ENCODE results near the gene TAS1R3. TPM values are rescaled to one million over a fixed set of nuclear protein-coding genes. Genes with fewer than 3 reads are reported as not detected.

TAS1R3 gene
- total RNA-seq, 1 donor from 2014 or later: 0.97 TPM

GRCh38 chr1:1325288-1326074 is 5.6 kb upstream of the TAS1R3 start:
- Mint-ChIP-seq H3K9me3 (ENCODE audit: unreplicated experiment) (no peaks in the 10 kb centered on the region), H3K4me1 (ENCODE audit: unreplicated experiment) (peaks cover 28% of the 10 kb centered on the region), H3K36me3 (ENCODE audit: unreplicated experiment) (no peaks in the 10 kb centered on the region), H3K27me3 (ENCODE audit: unreplicated experiment) (no peaks in the 10 kb centered on the region), H3K27ac (ENCODE audit: unreplicated experiment) (no peak overlapping the region), H3K4me3 (ENCODE audit: unreplicated experiment) (peak overlapping the region; percentile 68)
- no peak for TF ChIP-seq CTCF (IDR thresholded peaks at IDR 0.05)
- no peak for DNase-seq (ENCODE audit: extremely low spot score, unreplicated experiment)

GRCh38 chr1:1326075-1326605 is 4.9 kb upstream of the TAS1R3 start:
- Mint-ChIP-seq H3K36me3 (ENCODE audit: unreplicated experiment) (no peaks in the 10 kb centered on the region), H3K27ac (ENCODE audit: unreplicated experiment) (no peak overlapping the region), H3K4me1 (ENCODE audit: unreplicated experiment) (peaks cover 35% of the 10 kb centered on the region), H3K9me3 (ENCODE audit: unreplicated experiment) (no peaks in the 10 kb centered on the region), H3K27me3 (ENCODE audit: unreplicated experiment) (no peaks in the 10 kb centered on the region), H3K4me3 (ENCODE audit: unreplicated experiment) (peak overlapping the region; percentile 68)
- no peak for TF ChIP-seq CTCF (IDR thresholded peaks at IDR 0.05)
- DNase-seq (ENCODE audit: extremely low spot score, unreplicated experiment): no peak

- DNase-seq (ENCODE audit: extremely low spot score, unreplicated experiment): no peak
- no peaks in the 10 kb centered on the region for H3K9me3 Mint-ChIP-seq (ENCODE audit: unreplicated experiment)
- no peak for TF ChIP-seq CTCF (IDR thresholded peaks at IDR 0.05)
- no peaks in the 10 kb centered on the region for H3K27me3 Mint-ChIP-seq (ENCODE audit: unreplicated experiment)
- H3K4me3 Mint-ChIP-seq (ENCODE audit: unreplicated experiment): no peak overlapping the region
- no peaks in the 10 kb centered on the region for H3K36me3 Mint-ChIP-seq (ENCODE audit: unreplicated experiment)
- peaks cover 36% of the 10 kb centered on the region for H3K4me1 Mint-ChIP-seq (ENCODE audit: unreplicated experiment)
- no peak overlapping the region for H3K27ac Mint-ChIP-seq (ENCODE audit: unreplicated experiment)
Observed at GRCh38 chr1:1327291-1327690, 3.8 kb upstream of the TAS1R3 start.

- DNase-seq (ENCODE audit: extremely low spot score, unreplicated experiment): no peak
- Mint-ChIP-seq H3K27ac (ENCODE audit: unreplicated experiment) (no peak overlapping the region), H3K36me3 (ENCODE audit: unreplicated experiment) (no peaks in the 10 kb centered on the region), H3K9me3 (ENCODE audit: unreplicated experiment) (no peaks in the 10 kb centered on the region), H3K27me3 (ENCODE audit: unreplicated experiment) (no peaks in the 10 kb centered on the region), H3K4me3 (ENCODE audit: unreplicated experiment) (no peak overlapping the region), H3K4me1 (ENCODE audit: unreplicated experiment) (peaks cover 31% of the 10 kb centered on the region)
- TF ChIP-seq CTCF (IDR thresholded peaks at IDR 0.05): no peak
Observed at GRCh38 chr1:1328254-1328653, 2.8 kb upstream of the TAS1R3 start.

GRCh38 chr1:1329304-1330210 is 1.5 kb upstream of the TAS1R3 start:
- no peak for TF ChIP-seq CTCF (IDR thresholded peaks at IDR 0.05)
- Mint-ChIP-seq H3K36me3 (ENCODE audit: unreplicated experiment) (no peaks in the 10 kb centered on the region), H3K4me3 (ENCODE audit: unreplicated experiment) (no peak overlapping the region), H3K27me3 (ENCODE audit: unreplicated experiment) (no peaks in the 10 kb centered on the region), H3K4me1 (ENCODE audit: unreplicated experiment) (peaks cover 26% of the 10 kb centered on the region), H3K9me3 (ENCODE audit: unreplicated experiment) (no peaks in the 10 kb centered on the region), H3K27ac (ENCODE audit: unreplicated experiment) (no peak overlapping the region)
- DNase-seq (ENCODE audit: extremely low spot score, unreplicated experiment): no peak

Measured in osteocyte (in vitro differentiated cells).